Posterior vena cava (tissue), 2 donors: ENCODE measurements around the gene CD40LG. TPM values are rescaled to one million over a fixed set of nuclear protein-coding genes. Genes with fewer than 3 reads are reported as not detected.

Experiments
- DNase-seq: peaks from one replicate; pipeline ENCODE4 v3.0.0-alpha.2; 2020; ENCODE audit warnings: low spot score
- intact Hi-C, 2 donors: fragments of 100-400 bp; cut with DNase I; formaldehyde crosslinking; loops; one replicate each; pipeline versions ENCODE4 v1.14.1 to v1.14.2; 2022 to 2023
- total RNA-seq, 2 donors: library from RNA; stranded (reverse); fragmentation: NEBNext Ultra II Directional; extraction: Animal tissue kit (Norgen Biotek cat#: 25700); gene quantifications; one replicate each; pipeline ENCODE4 v1.2.1, GENCODE V29; 2021
- donor health status: DM: yes; HTN: yes; CAD: no.
- donor health status: DM: yes; HTN: yes; CAD: no.

The CD40LG gene
- total RNA-seq, 2 donors from 2014 or later: not detected

DNA sequence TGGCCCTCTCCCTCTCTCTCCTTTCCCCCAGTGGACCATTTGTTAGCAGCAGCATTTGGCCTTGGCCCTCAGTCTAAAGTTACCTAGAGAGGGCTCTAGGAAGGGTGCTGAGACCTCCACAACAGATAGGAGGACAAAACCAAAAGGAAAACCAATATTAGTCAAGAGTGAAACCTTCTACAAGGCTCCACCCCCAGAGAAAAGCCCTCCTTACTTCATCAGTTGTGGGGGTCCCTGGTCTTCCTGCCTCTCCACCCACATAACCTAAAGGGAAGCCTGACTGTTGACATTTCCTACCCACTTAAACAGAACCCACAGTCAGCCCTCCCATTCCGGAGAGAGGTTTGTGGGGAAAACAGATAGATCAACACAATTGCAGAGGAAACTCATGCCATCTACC, 4.7 kb upstream of the CD40LG start:
- no peak for DNase-seq
- intact Hi-C loops: no loop called here

DNA sequence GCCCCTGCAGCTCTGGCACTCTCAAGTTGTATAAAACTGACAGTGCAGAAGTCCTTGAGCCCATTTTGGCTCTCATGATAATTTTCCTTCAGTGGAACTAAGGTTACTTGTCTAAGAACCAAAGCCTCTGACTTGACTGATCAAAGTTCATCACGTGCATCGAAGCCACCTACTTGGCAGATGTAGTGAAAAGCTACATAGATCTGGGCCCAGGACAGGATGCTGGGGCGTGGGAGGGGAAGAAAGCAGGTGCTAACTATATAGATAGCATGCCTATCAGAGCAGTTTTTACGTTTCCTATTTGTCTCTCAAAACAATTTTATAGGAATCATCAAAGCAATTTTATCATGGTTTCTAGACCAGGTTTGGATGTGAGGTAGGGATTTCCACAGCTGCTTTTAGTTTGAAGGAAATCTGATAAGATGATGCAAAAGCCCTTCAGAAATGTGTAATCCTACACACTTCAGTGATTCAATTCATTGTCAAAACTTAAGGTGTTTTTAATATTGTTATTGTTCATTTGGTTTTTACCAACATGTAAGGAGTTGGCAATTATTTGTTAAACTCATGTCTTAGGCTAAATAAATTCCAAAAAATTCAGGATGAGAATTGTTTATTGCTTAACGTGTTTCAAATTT, 1.2 kb upstream of the CD40LG start:
- intact Hi-C loops: no loop called here

DNA sequence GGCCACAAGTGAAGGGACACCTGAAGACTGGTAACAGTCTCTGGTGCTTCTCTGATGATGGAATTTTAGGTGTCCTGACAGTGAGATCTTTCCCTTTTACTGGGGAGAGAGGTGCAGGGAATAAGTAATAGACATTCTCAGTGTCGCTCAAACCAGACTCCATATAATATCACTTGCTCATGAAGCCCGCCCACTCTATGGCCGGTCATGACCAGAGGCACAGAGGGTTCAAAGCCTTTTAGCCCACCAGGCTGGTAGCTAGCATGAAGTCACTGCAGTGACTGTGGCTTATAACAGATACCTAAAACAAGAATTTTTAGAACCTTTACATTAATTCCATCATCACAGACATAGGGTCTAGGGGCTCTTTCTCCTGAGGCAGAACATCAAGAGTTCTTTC, 2.9 kb downstream of the CD40LG start:
- intact Hi-C loops: no loop called here
- no peak for DNase-seq

More for the DNA sequence above, 1.2 kb upstream of the CD40LG start:
- DNase-seq: no peak

DNA sequence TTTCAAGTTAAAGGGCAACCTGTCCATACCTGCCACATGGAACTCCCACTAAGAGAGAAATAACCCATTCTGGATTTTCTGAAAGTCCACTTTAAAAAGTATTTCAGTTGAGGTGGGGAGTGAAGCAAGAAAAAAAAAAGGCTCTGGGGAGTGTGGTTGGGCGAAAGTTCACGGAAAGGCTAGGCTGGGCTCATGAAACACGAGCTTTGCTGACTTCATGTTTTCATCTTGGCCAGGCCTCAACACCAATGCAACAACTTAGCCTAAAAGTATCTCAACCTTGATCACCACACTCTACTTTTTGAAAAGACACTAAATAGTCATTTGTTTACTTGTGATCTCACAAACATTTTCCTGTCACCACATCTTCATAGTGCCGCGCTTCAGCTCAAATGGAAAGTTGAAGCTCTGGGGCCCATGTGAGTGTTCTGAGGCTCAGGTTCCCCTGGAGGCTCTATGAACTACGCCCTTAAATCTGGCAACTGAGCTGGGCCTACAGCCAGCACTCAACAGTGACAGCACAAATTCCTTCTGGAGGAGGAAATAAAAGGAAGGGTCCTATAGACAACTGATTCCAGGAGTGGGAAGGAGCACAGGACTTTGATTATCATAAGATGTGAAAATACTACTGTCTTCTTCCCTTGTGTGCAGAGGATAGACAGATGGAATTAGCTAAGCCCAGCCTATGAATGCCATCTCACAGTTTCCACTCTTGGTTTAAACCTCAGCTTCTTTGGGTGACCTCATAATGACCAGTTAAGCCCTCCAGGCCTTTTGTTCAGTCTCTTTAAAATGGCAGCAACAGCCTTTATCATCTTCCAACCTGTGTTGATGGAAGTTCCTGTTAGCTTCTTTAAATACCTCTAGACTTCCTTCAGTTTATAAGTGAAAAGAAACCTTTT, 5.1 kb downstream of the CD40LG start:
- DNase-seq: no peak
- intact Hi-C loops: no loop called here

DNA sequence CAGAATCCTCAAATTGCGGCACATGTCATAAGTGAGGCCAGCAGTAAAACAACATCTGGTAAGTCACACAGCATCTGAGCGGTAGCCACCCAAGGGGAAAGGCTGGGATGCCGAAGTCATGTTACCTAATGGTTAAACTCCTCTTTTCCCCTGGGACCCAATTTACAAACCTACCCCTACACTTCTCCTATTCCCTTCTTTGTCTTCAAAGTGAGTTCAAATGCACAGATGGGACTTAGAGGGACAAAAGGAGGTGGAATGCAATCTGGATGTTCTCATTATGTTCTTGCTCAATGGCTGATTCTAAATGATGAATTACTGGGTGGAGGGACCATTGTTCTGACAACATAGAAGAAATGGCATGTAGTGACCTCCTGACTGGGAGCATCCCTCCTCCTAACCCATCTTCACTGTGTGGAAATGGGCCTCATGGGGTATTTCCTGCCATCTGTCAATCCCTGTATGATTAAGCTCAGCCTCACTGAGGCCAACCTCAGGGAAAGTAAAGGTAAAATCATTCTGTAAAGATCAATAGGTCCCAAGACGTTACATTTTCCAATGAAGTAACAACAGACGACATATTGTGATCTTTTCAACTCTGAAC, 8.5 kb downstream of the CD40LG start:
- no peak for DNase-seq
- intact Hi-C loops: loop anchor here in 1 of 2 donors (5.0 kb wide), 1 partner anchor 479 kb away; no protein-coding TSS in a partner anchor

DNA sequence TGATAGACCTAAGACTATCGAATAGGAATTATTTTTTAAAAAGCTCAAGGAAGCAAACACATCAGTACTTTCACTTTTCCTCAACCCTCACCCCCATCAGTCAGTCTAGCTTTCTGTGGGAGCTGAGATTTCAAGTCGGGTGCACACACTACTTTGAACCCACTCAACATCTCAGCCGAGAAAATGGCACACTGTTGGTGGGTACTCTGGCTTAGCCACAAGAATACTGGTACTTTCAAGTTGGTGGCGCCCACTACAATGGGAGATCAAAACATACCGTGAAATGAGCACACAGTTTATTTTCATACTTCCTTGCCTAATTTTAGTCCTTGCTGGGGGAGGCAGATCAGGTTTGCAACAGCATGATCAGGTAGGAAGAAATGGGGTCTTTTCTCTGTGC, 10.2 kb downstream of the CD40LG start:
- DNase-seq: no peak
- intact Hi-C loops: loop anchor here in 1 of 2 donors (5.0 kb wide), 1 partner anchor 481 kb away; no protein-coding TSS in a partner anchor

DNA sequence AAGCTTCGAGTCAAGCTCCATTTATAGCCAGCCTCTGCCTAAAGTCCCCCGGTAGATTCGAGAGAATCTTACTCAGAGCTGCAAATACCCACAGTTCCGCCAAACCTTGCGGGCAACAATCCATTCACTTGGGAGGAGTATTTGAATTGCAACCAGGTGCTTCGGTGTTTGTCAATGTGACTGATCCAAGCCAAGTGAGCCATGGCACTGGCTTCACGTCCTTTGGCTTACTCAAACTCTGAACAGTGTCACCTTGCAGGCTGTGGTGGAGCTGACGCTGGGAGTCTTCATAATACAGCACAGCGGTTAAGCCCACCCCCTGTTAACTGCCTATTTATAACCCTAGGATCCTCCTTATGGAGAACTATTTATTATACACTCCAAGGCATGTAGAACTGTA, 11.2 kb downstream of the CD40LG start:
- no peak for DNase-seq
- intact Hi-C loops: loop anchor here in 1 of 2 donors (5.0 kb wide), 1 partner anchor 482 kb away; no protein-coding TSS in a partner anchor

DNA sequence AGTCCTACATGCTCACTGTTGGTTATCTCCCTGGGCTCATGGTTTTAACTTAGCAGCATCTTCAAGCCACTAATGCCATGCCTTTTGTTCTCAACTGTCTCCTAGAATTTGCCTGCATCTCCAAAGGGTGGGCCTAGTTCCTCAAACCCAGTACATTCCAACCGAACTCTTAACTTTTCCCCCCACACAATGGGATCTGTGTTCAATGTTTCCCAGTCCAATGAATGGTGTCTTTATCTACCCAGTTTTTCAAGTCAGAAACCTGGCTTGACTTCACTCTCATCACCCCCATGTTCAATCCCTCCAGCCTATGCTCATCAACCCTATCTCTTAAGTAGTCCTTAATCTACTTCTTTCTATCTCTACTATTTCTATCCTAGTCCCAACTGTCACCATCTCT, 12.9 kb downstream of the CD40LG start:
- intact Hi-C loops: no loop called here
- DNase-seq: no peak

DNA sequence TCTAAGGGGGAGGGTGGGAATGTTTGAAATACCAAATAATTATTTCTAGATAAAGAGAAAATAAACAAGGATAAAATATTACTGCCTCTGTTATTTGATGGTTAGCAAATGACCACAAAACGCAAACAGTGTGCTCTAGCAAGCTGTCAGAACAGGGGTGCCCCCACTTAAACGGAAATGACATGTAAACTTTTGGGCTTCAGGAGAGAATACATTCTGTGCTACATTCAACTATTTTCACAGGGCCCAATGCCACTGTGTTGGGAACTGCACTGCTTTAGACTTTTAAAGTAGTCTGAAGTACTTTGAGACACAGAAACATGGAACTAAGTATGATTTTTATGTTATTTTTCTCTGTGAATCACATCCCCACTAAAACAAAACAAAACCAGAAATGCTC, 14.1 kb downstream of the CD40LG start:
- DNase-seq: no peak
- intact Hi-C loops: no loop called here

DNA sequence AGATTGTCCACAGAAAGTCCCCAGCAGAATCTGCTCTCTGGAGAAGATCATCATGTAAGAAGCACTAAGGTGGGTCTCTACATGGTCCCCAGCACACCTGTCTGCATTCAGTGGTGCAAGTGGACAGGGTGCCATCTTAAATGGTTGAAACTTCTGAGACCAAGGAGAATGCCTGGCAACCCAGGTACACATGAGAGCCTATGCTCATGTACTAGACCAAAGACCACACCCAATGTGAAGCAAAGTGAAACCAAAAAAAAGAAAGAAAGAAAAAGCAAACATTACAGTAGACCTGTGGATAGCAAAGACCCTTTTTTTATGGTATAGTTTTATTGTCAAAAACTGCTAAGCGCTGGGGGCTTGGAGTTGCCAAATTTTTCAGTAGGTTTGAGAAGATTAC, 15.0 kb downstream of the CD40LG start:
- intact Hi-C loops: no loop called here
- no peak for DNase-seq

DNA sequence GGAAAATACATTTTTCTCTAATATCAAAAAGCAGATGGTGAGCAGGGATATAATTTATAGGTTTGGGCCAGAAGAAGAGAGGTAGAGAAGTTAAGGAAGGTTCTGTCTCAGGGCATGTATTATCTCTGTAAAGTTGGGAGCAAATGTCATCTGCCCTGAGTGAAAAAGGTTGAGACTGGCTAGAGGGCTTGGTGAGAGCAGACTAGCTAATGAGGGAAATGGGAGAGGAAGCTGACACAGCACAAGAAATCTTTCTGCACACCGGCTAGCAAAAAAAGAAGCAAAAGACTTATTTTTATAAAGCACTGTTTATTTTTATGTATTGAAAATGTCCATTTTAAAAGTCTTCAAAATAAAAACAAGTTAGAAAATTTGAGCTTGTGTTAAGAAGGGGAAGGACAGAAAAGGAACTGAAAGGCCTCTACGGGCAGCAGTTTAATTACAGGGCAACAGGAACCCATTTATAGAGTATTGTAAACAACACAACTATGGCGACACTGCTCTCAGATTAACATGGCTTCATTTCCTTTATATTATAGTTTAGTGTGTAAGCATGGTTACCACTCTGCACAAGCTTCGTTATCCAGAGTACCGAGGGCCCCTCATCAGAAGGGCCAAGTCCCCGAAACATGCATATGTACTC, 17.4 kb downstream of the CD40LG start:
- no peak for DNase-seq
- intact Hi-C loops: no loop called here

DNA sequence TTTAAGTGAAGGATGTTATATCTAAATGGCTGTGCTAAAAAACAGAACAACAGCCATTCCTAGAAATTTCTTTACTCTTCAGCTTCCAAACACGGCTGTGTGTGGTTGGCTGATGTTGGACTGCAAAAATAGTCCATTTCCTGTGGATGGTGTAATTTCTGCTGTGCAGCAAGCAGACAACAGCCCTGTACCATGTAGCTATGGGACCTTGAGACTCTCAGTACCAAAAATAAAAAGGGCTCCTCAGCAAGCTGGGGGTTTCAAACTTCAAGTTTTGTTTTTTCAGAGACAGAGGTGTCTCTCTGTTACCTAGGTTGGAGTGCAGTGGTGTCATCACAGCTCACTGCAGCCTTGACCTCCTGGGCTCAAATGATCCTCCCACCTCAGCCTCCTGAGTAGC, 18.1 kb downstream of the CD40LG start:
- intact Hi-C loops: no loop called here
- no peak for DNase-seq

DNA sequence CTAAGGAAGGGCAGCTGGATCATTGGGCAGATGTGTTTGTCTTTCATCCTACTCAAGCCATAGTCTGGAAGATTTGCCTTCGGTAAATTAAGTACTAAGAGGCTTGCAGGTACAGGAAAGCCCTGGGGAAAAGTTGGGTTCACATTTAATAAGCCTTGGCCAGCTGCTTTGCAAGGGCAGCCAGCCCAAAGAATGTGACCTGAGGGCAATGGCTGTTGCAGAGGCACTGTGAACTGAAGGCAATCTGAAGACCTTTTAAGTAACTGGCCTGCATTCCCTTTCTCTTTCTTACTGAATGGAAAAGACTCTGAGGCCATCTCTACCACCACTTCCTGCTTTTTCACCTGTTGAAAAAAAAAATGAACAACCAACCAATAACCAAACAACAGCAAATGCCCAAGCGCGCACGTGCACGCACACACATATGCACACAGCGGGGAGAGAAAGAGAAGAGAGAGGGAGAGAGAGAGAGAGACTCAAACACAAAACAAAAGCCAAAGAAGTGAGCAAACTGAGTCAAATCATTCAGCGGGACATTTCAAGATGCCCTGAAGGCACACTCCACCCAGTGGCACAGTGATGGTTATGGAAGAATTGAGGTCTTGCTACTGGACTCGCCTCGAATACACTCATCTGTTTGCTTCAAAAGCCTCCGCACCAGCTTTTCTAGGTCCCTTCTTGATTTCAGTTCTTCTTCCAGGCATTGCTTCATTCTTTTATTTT, 19.6 kb downstream of the CD40LG start:
- intact Hi-C loops: no loop called here
- DNase-seq: no peak

DNA sequence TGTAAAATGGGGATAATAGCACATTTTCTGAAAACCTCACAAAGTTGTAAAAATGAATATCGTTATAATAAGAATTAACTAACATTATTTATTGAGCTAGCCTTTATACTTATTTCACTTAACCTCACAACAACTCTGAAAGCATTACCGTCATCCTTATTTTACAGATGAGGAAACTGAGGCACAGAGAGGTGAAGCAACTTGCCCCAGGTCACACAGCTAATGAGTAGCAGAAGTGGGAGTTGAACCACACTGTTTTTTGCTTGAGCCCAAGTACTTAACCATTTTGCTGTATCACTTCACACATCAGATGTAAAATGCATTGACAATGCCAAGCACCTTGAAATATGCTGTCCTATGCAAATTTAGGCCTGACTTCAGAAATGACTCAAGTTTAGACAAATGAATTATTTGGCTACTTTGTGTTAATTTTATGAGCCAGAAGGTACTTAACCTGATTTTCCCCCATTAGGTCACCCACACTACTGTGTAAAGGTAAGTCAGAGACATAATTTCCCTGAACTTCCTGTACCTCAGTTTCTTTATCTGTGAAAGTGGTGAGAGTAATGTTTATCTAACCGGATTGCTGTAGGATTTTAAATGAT, 23.1 kb downstream of the CD40LG start:
- no peak for DNase-seq
- intact Hi-C loops: loop anchor here in 1 of 2 donors (1.0 kb wide), 1 partner anchor 17 kb away; no protein-coding TSS in a partner anchor

DNA sequence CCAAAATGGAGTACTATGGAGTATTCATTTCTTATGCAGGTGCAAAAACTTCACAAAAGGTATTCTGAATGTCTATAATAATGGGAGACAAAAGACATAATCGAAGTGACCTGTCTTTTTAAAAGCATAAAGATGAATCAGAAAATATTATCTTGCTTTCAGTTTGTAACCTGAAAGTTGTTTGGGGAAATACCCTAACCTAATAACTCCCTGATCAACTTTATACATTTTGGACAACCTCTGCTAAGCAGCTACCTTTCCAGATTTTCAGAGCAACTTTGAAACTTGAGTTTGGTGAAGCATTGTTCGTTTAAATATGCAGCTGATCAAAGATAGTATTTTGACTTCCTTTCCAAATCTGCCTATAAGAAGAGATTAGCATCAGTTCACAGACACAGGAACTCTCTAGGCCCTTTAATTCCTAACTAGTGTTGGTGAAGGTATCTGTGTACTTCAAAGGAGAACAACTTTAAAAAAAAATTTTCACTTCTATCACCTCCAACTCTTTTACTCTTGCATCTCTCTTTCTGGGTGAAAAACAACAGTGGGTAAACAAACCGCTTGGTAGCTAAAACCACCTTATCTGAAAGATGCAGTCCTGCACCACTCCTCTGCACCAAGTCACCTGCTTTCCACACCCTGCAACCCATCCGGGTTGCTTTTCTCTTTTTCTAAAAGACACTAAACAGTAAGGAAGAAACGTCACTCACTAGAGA, 26.5 kb downstream of the CD40LG start:
- no peak for DNase-seq
- intact Hi-C loops: no loop called here

DNA sequence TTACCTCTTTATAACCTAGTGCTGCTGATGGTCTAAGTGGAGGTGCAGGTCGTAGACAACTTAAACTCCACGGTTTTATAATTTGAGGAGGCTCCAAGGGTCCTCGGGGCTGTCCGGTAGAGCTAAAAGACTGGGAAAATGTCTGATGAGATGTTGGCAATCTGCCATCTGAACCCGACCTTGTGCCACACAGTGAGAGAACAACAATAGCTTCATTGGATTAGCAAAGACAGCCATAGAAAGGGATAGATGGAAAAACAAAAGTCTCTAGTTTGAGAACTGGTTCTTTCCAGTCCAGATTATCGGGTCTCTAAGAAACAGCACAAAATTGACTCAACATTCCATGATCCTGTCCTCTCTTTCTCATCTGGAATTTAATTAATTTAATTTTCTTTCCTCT, 31.6 kb downstream of the CD40LG start:
- DNase-seq: no peak

DNA sequence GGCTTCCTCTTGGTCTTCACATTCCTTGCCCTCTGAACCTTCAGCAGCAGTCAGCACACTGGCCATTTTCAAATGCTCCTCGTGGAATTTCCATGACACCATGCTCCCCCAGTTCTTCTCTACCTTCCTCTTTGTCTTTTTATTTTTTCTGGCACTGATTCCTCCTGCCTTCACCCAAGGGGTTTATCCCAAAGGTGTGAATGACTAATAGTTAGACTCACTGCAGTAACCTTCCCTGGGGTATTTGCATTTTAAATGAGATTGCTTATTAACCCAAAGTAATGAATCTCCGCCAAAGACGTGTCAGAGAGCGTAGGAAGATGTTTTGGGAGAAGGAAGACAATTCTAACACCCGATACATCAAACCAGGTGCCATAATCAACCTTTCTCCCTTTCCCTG, 36.2 kb downstream of the CD40LG start:
- DNase-seq: no peak
- intact Hi-C loops: no loop called here

More for the DNA sequence above, 31.6 kb downstream of the CD40LG start:
- intact Hi-C loops: no loop called here

DNA sequence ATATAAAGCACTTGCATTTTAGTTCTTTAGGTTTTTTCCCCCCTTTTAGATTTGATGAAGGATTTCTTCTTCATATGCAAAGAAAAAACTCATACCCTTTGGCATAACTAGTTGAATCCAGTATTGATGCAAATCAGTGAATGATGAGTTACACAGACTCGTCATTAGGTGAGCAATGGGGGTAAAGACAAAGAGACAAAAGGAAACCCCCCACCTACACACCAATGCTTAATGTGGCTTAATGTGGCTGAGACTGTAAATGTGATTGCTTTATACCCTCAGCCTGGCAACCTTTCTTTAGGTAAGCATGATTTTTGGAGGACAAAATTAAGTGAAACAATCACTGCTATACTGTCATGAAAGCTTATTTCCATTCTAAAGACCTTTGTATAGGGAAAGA, 39.5 kb downstream of the CD40LG start:
- intact Hi-C loops: no loop called here
- no peak for DNase-seq
